GM18517 (cell line): Measurements from ENCODE around the gene NOL9.

Source experiments
- ATAC-seq: cut with Tn5 transposase; IDR thresholded peaks from one replicate; pipeline ENCODE4 v1.9.1; 2021; ENCODE audit warnings: mild to moderate bottlenecking, moderate library complexity; ENCODE audit not compliant: unreplicated experiment

NOL9 gene

GRCh38 chr1:6591222-6591621 lies 36.9 kb upstream of the NOL9 start:
- no peak for ATAC-seq

GRCh38 chr1:6590046-6590445 lies 35.7 kb upstream of the NOL9 start:
- ATAC-seq: no peak

- no peak for ATAC-seq
Measured at GRCh38 chr1:6588893-6589520, 34.7 kb upstream of the NOL9 start.

- ATAC-seq: no peak
Measured at GRCh38 chr1:6588128-6588892, 34.0 kb upstream of the NOL9 start.

GRCh38 chr1:6587261-6588005 lies 33.1 kb upstream of the NOL9 start:
- no peak for ATAC-seq

- ATAC-seq: no peak
Measured at GRCh38 chr1:6586404-6586816, 32.1 kb upstream of the NOL9 start.

- no peak for ATAC-seq
Measured at GRCh38 chr1:6585841-6586240, 31.5 kb upstream of the NOL9 start.

GRCh38 chr1:6585081-6585722 lies 30.9 kb upstream of the NOL9 start:
- no peak for ATAC-seq

GRCh38 chr1:6584126-6585080 lies 30.1 kb upstream of the NOL9 start:
- ATAC-seq: no peak

- ATAC-seq: no peak
Measured at GRCh38 chr1:6582370-6582769, 28.1 kb upstream of the NOL9 start.

GRCh38 chr1:6581561-6582305 lies 27.4 kb upstream of the NOL9 start:
- ATAC-seq: no peak

- no peak for ATAC-seq
Measured at GRCh38 chr1:6580593-6581409, 26.5 kb upstream of the NOL9 start.

GRCh38 chr1:6580119-6580592 lies 25.8 kb upstream of the NOL9 start:
- no peak for ATAC-seq

- ATAC-seq: peak; percentile 88
Measured at GRCh38 chr1:6579374-6580118, 25.2 kb upstream of the NOL9 start, which contains the start of gene ZBTB48. ZBTB48 (plus strand) TSS chr1:6579994; CDS start chr1:6580610, 616 bp downstream.

GRCh38 chr1:6578624-6579373 lies 24.5 kb upstream of the NOL9 start:
- no peak for ATAC-seq

GRCh38 chr1:6577831-6578525 lies 23.7 kb upstream of the NOL9 start:
- no peak for ATAC-seq
